Measurements from ENCODE around the gene ADAMTS8.
"Not testable (repeated sequence)": the region's sequence is repeated elsewhere in the genome, so short reads cannot be mapped to it uniquely, and the experiment has no call there.

Gene ADAMTS8

DNA sequence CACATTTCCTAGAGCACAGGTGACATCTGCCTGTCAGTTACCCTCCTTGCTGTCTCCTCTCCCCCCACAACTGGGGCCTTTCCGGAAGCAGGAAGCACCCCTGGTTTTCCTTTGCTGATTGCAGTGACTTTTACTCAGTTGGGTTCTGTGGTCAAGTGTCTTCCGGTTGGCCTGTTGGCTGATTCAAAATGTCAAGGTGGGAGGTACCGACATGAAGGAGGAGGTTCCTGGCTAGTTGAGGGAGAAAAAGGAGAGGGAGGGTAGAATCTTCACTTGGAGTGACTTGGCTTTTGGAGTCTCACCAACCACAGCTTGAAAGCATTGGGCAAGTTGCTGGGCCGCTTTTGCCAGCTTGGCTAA is 10.7 kb upstream of the ADAMTS8 start:
- no peak for DNase-seq (ENCODE audit: low read depth in 2 of 2)

DNA sequence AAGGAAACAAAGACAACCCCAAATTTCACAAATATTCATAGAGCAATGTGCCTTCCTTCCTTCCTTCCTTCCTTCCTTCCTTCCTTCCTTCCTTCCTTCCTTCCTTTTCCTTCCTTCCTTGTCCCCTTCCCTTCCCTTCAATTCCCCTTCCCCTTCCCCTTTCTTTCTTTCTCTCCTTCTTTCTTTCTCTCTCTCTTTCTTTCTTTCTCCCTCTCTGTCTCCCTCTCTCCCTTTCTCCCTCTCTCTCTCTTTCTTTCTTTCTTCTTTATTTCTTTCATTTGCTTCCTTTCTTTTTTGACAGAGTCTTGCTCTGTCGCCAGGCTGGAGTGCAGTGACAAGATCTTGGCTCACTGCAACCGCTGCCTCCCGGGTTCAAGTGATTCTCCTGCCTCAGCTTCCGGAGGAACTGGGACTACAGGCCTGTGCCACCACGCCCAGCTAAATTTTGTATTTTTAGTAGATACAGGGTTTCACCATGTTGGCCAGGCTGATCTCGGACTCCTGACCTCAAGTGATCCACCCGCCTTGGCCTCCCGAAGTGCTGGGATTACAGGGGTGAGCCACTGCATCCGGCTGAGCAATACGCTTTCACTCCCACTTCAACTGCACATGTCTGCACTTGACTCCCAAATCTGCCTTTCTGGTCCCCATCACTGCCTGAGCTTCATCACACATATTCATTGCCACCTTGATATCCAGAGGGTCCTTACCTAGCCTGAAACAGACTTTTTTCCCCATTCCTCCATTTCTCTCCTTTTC is 10.2 kb upstream of the ADAMTS8 start:
- not testable (repeated sequence) for DNase-seq (ENCODE audit: low read depth in 2 of 2)

DNA sequence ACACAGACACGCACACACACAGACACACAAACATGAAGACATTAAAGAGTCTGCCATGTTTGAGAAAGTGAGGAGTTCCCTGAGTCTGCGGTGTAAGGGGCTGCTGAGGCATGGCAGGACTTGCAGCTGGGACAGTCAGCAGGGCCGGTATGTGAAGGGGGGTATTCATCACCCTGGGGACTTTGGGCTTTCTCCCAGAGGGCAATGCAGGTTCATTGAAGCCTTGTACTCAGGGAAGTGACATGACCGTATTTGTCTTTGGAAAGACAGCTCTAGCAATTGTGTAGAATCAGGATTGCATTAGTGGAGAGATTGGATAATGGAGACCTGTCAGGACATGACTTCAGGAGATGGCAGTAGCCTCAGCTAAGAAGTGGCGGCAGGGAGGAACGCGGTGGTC is 9.4 kb upstream of the ADAMTS8 start:
- no peak for DNase-seq (ENCODE audit: low read depth in 2 of 2)

DNA sequence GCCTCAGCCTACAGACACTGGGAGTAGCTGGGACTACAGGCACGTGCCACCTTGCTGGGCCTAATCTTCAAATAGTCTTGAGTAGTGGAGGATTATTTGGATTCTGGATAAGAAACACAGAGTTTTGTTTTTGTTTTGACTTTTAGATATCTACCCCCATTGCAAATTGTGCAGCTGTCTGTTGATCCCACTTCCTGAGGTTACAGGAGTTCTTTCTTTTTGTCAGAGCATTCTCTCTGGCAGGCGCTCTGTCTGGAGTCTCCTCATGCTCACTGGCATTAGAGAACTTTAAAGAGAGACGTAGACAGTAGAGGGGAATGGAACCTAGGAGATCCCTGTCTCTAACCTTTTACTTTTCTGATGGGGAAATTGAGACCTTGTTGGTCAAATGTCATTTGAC is 7.8 kb upstream of the ADAMTS8 start:
- DNase-seq (ENCODE audit: low read depth in 2 of 2) = no peak

DNA sequence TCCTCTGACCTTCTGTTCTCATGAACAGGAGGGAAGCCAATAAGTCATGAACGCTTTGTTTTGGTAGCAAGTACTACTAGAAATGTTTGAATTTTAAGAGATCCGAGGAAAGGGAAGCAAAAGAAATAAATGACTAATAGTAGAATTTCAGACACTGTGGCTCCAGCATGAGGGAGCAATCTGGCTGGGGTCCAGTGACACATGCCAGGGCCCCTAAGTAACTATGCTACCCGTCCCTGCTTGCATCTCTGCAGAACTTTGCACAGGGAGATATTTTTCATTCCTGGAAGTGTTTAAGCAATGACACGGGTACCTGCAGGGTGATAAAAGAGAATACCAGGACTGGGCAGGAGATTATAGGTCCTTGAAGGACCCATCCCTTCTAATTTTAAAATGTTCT is 7.3 kb upstream of the ADAMTS8 start:
- no peak for DNase-seq (ENCODE audit: low read depth in 2 of 2)

DNA sequence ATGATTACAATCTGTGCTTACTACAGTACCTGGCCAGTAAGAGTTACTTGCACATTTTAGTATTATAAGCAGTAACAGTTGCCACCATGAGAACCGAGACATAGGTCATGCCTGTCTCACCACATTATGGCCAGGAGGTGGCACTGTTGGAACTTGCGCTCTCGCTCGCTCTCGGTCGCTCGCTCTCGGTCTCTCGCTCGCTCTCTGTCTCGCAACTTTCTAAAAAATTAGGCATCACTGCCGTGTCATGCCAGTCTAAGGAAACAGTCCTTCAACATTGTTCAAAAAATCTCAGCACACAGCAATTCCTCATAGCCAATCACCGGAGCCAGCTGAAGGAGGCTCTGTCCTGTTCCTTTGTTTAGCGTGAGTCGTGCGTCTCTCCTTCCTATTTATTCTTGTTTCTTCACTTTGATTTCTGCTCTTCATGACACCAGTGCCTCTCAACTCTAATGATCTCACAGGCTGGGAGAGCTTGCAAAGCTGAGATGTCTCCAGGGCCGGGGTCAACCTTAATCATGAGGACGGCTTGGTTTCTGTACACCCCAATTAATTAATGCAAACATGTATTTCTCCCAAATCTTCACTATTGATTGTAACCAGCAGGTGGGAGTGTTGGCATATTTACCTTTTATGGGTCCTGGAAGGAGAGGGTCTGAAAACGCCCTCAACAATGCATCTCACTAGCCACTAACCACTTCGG is 6.3 kb upstream of the ADAMTS8 start:
- DNase-seq (ENCODE audit: low read depth in 2 of 2) = peak; percentile 39 to 44

DNA sequence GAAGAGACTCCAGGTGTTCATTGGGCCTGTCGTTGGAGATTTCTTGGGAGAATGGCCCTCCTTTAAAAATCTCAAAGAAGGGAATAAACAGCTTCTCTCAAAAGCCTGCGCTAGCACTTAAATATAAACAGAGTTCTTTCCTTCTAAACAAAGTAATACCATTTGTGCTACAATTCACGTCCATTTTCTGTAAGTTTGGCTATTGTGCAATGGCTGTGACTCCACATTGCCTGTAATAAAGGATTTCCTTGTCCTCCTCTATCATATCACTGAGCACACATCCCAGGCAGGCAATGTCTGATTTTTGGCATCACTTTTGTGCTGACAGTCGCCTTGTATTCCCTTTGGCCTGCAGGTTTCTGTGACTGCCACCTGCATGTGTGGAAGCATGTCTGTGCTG is 4.9 kb upstream of the ADAMTS8 start:
- no peak for DNase-seq (ENCODE audit: low read depth in 2 of 2)

DNA sequence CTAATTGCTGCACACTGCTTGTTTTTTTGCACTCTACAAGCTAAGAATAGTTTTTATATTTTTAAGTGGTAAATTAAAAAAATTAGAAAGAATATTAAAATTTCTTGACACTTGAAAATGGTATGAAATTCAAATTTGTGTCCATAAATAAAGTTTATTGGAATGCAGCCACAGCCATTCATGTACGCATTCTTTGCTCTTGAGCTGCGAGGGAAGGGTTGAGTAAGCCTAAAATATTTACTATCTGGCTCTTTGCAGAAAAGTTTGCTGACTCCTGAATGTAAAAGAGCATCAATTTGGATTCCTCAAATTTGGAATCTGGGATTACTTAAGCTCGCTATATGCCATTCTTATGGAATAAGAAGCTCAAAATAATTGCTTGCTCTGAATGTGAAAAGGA is 3.4 kb upstream of the ADAMTS8 start:
- DNase-seq (ENCODE audit: low read depth in 2 of 2) = no peak

DNA sequence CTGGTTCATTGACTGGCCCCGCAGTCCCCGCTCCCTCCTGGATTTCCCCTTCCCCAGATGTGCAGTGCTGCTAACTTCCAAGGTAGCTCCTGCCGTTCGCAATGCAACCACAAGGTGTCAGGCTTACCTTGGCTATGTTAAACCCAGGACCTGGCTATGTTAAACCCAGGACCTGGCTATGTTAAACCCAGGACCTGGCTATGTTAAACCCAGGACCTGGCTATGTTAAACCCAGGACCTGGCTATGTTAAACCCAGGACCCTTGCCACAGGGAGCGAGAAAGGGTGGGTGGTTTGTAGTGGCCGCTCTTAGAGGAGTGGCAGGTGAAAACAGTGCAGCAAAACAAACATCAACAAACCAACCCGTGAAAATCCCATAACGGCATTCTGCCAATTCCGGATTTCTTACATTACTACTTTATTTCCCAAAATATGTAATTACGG is 2.9 kb upstream of the ADAMTS8 start:
- DNase-seq (ENCODE audit: low read depth in 2 of 2) = peak; percentile 51 to 59

DNA sequence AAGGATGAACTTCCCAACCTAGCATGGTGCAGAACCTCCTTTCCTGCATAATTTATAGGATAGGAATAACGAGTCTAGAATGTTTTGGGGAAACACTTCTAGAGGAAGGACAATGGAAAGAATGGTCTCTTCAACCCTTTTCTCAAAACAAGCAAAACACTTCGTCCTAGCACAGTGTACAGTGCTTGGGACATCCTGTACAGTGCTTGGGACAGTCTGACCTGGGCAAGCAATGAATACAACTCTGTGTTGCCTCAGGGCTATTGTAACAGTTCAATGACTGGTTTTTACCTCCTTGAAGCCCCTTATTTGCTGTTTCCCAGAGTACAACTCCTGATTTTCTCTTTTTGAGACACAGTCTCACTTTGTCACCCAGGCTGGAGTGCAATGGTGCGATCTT is 1.6 kb upstream of the ADAMTS8 start:
- no peak for DNase-seq (ENCODE audit: low read depth in 2 of 2)

DNA sequence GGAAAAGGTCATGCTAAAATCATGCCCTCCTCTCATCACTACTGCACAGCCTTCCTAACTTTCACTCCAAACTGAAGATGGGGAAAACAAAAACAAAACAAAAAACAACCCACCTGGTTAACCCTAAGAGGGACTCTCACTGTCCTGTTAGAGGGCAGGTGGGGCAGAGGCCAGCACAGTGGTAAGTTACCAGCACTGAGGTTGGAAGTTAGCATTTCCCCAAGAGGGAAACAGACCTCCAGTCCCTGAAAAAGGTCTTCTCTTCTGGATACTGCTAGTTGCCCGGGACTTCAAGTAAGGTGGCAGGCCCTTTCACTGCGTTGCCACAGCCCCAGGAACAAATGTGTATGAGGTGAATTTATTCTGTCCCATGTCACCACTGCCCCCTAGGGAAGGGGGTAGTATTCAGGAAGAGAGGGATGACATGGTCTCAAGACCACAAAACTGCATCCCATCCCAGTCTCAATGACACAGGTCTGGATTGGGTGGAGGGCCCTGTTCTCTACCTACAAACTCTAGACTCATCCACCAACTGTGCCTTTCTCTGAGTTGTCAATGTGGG is 792 bp upstream of the ADAMTS8 start:
- no peak for DNase-seq (ENCODE audit: low read depth in 2 of 2)

DNA sequence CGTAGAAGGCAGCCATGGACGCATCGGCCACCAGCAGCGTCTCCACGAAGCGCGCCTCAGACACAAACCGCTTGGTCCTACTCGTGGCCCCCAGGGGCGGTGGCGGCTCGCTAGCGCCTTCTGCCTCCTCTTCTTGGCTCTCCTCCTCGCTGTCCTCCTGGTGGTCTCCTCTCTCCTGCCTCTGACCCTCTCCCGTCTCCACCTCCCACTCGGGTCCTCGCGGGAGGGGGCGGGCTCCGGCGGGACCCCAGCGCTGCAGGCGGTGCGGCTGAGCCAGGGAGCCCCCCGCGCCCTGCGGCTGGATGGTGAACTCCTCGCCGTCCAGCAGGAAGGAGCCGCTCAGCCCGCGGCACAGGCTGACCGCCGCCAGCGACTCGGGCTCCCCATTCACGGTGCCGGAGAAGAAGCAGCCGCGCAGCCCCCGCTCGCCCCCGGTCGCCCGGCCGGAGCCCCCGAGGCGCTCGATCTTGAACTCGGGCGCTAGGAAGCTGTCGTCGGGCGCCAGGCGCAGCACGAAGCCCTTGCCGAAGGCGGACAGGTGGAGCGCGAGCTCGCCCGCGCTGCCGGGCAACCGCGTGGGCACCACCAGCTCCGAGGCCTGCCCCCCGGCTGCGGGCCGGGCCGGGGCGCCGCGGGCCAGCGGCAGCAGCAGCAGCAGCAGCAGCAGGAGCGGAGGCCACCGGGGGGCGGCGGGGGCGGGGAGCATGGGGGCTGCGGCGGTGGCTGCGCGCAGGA is 661 bp downstream of the ADAMTS8 start:
- DNase-seq (ENCODE audit: low read depth in 2 of 2) = no peak

DNA sequence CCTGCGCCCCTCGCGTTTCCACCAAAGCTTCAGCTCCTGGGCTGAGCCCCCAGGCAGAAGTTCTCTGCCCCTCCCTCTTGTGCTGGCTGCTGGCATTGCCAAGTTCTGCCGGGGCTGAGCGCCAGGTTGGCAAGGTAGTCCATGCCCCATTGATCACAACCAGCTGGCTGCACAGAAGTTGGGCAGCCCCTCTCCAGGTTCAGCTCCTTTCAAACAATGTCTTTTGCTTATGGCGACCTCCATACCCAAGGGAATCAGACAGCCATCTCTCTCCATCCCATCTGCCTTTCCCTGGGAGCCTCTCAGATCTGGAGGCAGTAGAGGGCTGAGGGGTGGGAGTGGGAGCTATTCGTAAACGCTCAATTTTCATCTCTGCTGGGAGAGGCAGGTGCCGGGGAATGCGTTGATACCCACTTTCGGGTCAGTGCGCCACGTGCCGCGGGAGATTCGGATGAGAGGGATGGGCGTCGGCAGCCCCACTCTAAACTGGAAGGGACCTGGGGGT is 1.5 kb downstream of the ADAMTS8 start:
- DNase-seq (ENCODE audit: low read depth in 2 of 2) = no peak

DNA sequence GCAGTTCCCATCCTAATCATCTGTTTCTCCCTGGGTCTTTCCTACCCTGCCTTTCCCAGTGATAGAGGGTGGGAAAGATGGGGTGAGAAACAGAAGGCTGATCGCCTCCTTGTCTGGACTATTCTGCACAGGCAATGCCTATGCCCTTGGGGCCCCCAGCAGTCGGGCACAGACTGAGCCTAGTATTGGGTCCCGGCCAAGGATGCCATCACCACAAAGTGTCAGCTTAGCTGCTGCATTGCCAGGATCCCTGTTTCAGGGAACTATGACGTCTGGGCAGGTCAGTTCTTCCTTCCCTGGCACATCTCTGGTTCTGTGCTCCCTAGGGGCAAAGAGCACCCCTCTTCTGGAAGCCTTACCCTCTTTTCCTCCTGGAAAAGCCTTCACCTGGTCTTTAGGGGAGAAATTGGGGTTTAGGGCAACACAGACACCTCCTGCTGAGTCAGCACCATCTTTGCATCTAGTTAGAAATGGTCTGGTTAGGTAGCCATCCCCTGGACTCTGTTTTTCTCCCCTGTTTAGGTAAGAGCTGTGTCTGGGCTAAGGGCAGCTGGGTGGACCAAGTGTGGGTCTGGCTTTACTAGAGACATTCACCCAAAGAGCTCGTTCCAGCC is 2.1 kb downstream of the ADAMTS8 start:
- DNase-seq (ENCODE audit: low read depth in 2 of 2) = no peak

DNA sequence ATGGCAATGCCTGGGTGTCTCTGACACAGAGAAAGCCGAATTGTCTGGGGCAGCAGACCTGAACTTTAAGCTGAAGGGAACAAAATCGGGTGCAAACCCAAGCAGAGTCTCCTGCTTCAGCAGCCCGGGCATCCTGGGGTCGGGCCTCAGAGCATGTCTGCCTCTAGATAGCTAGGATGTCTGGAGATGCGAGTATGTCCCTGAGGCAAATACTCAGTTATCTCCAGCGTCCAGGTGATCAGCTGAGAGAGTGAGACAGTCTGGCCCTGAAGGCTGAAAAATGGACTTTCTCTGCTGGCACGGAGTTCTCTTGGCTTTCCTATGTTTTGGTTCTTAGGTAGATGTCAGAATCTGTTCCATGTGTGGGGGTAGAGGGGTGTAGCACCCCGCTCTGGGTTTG is 3.3 kb downstream of the ADAMTS8 start:
- no peak for DNase-seq (ENCODE audit: low read depth in 2 of 2)

DNA sequence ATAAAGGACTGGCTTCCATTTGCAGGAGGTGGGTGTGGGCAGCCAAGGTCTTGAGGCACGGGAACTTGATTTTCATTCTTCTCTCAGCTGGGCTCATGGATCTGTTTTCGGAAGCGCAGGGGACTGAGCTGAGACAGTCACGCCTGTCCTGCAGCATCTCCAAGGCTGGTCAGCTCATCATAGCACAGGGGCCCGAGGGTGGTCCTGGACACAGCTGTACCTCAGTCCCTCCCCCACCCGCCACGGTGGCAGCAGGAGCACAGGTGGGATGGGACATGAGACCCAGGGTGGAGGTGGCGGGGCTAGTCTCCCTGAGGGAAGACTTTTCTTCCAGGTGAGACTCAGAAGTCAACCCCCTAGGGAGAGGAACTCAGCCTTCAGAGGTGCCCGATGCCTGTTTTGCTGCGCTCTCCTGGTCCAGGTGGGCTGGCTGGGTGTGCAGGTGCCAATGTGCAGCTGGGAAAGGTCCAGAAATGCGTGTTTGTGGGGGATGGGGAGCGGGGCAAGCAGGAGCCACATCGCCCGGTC is 3.7 kb downstream of the ADAMTS8 start:
- no peak for DNase-seq (ENCODE audit: low read depth in 2 of 2)

DNA sequence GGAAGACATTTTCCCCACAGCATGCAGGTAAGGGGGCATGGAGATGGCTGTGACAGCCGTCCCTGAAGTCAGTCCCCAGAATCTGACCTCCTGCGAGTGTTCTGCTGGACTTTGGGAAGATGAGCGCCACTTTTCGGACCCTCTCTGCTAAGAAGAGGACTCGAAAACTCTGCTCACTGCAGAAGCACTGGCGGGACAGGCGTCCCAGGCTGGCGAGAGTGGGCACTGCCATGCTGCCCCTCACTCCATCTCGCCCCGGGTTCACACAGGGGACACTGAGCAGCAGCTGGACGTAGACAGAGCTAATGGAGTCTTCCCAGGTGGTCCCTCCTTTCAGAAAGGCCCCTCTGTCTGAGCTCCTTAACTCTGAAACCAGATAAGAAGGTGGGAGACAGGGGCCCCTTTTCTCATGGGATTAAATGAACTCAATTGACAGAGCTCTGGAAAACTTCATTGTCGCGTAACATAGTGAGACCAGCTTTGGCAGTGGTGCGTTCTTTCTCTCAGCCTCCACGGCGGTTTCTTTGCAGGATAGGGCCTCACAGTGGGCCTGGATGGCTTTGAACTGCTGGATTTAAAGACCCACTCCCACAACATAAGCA is 4.8 kb downstream of the ADAMTS8 start:
- DNase-seq (ENCODE audit: low read depth in 2 of 2) = no peak

DNA sequence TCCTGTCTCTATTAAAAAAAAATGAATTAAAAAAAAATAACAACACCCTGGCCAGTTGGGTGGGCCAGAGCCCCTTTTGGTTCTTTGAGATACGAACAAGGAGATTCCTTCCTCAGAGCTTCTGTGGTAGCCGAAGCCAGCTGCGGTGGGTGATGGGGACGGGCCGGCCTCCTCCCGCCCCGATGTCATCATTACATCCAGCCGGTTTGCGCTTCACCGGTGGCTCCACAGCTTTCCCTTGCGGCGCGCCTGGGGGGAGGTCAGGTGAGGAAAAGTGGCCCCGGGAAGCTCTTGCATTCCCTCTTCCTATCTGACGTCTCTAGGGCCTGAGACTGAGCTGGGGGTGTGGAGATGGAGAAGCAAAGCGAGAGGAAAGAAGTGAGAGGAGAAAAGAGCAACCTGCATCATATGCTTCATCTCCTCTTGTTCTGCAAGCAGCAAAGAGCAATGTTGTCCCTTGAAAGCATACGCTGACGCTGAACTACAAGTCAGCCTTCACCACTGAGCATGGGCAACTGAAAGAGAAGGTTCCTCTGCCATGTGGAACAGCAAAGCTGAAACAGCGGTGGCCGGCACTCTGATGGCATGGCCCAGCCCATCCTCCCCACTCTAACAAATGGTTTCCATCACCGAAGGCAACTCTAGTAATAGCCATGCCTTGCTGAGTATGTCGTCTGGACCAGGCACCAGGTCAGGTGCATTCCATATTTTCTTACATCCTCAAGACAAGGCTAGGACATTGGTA is 6.0 kb downstream of the ADAMTS8 start:
- no peak for DNase-seq (ENCODE audit: low read depth in 2 of 2)

DNA sequence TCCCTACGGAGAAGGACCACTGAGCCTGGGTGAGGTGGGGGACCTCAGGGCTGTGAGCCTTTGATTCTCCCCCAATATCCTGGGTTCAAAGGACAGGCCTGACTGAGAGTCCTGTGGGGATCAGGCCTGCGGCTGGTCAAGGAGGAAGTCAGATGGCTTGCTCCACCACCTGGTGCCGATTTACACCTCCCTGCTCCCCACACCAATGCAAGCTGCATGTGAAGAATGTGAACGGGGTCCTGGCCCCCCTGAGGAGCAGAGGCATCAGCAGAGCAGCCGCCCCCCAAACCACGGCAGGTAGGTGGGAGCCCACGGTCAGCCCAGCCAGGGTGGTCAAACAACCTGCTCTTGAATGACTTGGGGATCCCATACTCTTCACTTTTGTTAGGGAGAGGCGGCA is 6.7 kb downstream of the ADAMTS8 start:
- no peak for DNase-seq (ENCODE audit: low read depth in 2 of 2)

DNA sequence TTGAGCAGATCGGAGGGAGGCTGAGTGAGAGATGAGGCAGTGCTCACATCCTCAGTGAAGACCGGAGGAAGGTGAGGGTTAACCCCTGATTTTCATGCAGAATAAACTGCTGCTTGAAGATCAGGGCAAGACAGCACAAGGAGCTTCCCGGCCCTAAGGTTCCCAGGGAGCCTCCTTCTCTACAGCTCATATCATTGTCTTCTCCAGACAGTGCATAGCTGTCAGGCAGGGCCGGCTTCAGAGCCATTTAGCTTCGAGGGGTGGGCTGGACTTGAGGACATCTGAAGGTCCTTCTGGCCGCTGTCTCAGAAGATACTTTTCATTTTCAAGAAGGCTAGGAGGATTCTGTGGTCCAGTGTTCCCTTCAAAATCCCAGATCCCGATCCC is 7.2 kb downstream of the ADAMTS8 start:
- DNase-seq (ENCODE audit: low read depth in 2 of 2) = no peak

Data from stimulated activated CD4-positive, alpha-beta T cell treated with anti-CD3 and anti-CD28 coated beads, Interleukin-15, amount 100 ng/mL, for 48 hours (primary cell).